Activated CD8-positive, alpha-beta memory T cell treated with anti-CD3 and anti-CD28 coated beads for 36 hours (primary cell): ENCODE results near the gene C17orf58. TPM values are rescaled to one million over a fixed set of nuclear protein-coding genes. Genes with fewer than 3 reads are reported as not detected.
"Not testable (repeated sequence)": the region's sequence is repeated elsewhere in the genome, so short reads cannot be mapped to it uniquely, and the experiment has no call there.

Source experiments
- CTCF ChIA-PET: fragments of 350-600 bp; sonication (Branson Sonifier 250); formaldehyde crosslinking; loops from one replicate; lab custom pipeline; 2021; ENCODE audit warnings: antibody characterized with exemption; lab: Charles Lee
- POLR2A ChIA-PET: fragments of 350-600 bp; sonication (Branson Sonifier 250); formaldehyde crosslinking; loops from one replicate; lab custom pipeline; 2021; ENCODE audit warnings: antibody characterized with exemption; lab: Charles Lee
- total RNA-seq, 2 experiments: library from RNA; stranded (reverse); gene quantifications; one replicate each; pipeline ENCODE4 v1.2.3, GENCODE V29; 2021

Gene C17orf58
- total RNA-seq, 2 experiments from 2014 or later, result 35.7 to 37.7 TPM

DNA sequence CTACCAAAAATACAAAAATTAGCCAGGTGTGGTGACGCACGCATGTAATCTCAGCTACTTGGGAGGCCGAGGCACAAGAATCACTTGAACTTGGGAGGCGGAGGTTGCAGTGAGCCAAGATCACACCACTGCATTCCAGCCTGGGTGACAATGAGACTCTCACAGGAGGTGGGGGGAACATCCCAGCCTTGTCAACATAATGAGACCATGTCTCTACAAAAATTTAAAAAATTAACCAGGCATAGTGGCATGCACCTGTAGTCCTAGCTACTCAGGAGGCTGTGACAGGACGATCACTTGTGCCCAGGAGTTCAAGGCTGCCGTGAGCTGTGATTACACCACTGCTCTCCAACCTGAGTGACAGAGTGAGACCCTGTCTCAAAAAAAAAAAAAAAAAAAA lies 20.0 kb downstream of the C17orf58 start:
- ChIA-PET POLR2A (interaction anchor here (0.6 kb wide), 1 partner anchor 29 kb away, joined by 4 read pairs; no protein-coding TSS in a partner anchor), CTCF (interaction anchor here (0.6 kb wide), 1 partner anchor 498 kb away, joined by 3 read pairs; no protein-coding TSS in a partner anchor)

DNA sequence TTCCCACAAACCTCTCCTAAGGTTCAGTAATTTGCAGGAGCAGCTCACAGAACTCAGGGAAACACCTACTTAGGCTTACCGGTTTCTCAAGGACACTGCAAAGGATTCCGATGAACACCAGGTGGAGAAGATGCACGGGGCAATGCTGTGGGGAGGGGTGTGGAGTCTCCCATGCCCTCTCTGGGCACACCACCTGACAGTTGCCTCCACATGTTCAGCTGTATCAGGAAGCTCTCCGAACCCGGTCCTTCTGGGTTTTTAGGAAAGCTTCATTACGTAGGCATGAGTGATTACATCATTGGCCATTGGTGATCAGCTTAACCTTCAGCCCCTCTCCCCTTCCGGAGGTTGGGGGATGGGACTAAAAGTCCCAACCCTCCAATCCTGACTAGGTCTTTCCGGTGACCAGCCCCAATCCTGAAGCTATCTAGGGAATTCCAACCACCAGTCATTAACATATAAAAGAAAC lies 21.6 kb downstream of the C17orf58 start:
- ChIA-PET CTCF (interaction anchor here (0.8 kb wide), 1 partner anchor 16 kb away, joined by 3 read pairs; no protein-coding TSS in a partner anchor), POLR2A (no interaction called here)

DNA sequence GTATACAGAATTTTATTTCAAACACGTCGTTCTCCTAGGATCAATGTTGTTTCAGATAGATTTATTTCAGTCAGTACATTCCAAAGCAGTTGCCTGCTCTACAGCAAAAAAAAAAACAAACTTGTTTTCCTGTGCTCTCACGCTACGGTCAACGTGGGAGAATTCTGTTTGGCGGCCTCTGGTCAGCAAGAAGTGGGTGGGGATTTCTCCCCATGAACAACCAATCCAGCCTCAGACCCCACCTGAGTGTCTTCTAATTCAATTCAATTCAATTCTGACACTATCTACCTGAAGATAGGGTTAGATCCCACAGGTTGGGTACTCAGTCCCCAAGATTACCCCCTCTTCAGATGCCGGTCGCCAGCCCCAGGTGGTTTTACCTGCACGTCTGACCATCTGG lies 22.1 kb downstream of the C17orf58 start:
- POLR2A ChIA-PET, result no interaction called here

DNA sequence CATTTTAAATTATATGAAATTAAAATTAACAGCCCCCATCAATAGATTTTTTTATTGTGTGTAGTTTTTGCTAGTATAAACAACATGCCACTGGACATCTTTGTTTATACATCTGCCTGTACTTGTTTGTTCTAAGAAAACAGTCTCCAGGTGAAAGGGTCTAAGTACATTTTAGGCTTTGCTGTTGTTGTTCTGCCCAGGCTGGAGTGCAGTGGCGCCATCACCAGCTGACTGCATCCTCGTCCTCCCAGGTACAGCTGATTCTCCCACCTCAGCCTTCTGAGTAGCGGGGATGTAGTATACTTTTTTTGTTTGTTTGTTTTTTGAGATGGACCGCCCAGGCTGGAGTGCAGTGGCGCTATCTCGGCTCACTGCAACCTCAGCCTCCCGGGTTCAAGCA lies 25.5 kb downstream of the C17orf58 start:
- ChIA-PET POLR2A (no interaction called here), CTCF (no interaction called here)

More for the DNA sequence above, 22.1 kb downstream of the C17orf58 start:
- CTCF ChIA-PET, result interaction anchor here (0.8 kb wide), 1 partner anchor 16 kb away, joined by 3 read pairs; no protein-coding TSS in a partner anchor

DNA sequence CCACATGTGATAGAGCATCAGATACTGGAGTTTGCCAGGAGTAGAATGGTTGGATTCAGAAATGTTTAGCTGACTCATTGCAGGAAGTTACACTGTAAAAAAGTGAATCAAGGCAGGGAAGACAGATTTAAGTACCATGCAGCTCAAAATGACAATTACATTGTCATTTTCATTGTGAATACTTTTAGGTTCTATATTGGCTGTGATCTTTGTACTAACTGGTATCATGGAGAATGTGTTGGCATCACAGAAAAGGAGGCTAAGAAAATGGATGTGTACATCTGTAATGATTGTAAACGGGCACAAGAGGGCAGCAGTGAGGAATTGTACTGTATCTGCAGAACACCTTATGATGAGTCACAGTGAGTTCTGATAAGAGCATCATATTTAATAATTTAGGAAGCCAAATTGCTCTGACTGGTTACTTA lies 33.1 kb downstream of the C17orf58 start:
- CTCF ChIA-PET, result interaction anchor here (1.2 to 1.6 kb wide), 2 partner anchors 47 to 57 kb away, joined by 5 to 6 read pairs; no protein-coding TSS in a partner anchor
- POLR2A ChIA-PET, result not testable (repeated sequence)

DNA sequence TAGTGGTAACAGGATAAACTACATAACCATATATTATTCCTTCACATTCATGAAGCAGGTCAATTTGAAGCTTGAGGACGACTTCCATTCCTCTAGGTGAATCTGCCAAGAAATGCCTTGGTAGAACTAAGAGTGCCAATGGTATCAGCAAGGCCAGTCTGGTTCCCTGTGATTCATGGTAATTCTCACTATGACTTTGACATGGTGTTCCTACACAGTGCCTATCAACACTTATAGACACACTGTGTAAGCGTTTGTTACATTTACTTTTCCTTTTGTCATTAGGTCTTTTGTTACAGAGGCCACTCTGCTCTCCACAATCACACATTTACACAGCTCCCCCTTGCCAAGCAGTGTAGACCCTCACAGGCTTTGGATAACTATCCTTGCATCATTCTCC lies 34.1 kb downstream of the C17orf58 start:
- POLR2A ChIA-PET, result not testable (repeated sequence)
- CTCF ChIA-PET, result interaction anchor here (0.8 kb wide), 1 partner anchor 145 kb away, joined by 3 read pairs; no protein-coding TSS in a partner anchor

DNA sequence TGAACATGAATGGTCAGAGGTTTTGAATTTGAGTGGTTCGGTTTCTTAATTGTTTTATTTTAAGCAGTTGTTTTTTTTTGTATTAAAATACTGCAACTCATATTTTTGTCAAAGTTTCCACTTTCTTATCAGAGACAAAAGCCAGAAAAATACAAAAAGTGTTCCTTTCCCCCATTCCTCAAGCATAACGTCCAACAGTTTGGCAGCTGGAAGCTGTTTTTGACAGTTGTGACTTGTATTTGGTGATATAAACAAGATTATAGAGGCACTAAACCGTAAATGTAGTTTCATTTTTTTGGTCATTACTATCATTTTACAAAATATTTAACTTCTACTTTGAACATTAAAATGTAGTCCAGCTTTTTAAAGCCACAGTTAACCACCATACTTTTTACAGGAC lies 36.0 kb downstream of the C17orf58 start:
- POLR2A ChIA-PET, CTCF ChIA-PET: not testable (repeated sequence)

DNA sequence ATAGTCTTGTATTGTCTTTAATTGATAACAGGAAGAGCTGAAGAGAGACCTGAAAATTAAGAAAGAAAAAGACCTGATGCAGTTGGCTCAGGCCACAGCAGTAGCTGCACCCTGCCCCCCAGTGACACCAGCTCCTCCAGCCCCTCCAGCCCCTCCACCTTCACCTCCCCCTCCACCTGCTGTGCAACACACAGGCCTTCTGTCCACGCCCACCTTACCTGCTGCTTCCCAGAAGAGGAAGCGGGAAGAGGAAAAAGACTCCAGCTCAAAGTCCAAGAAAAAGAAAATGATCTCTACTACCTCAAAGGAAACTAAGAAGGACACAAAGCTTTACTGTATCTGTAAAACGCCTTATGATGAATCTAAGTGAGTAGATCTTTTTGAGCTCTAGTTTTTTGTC lies 36.8 kb downstream of the C17orf58 start:
- POLR2A ChIA-PET, result no interaction called here
- CTCF ChIA-PET, result interaction anchor here (0.9 to 1.0 kb wide), 2 partner anchors 51 to 160 kb away, joined by 3 to 4 read pairs; no protein-coding TSS in a partner anchor

DNA sequence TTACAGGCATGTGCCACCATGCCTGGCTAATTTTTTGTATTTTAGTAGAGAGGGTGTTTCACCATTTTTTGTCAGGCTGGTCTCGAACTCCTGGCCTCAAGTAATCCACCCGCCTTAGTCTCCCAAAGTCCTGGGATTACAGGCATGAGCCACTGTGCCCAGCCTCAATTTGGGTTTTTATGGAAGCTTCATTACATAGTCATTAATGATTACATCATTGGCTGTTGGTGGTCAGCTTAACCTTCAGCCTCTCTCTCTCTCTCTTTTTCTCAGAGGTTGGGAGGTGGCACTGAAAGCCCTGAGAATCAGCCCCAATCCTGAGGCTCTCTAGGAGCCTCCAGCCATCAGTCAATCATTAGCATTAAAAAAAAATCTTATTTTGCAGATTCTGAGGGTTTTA lies 45.3 kb downstream of the C17orf58 start:
- CTCF ChIA-PET, result no interaction called here
- POLR2A ChIA-PET, result no interaction called here

DNA sequence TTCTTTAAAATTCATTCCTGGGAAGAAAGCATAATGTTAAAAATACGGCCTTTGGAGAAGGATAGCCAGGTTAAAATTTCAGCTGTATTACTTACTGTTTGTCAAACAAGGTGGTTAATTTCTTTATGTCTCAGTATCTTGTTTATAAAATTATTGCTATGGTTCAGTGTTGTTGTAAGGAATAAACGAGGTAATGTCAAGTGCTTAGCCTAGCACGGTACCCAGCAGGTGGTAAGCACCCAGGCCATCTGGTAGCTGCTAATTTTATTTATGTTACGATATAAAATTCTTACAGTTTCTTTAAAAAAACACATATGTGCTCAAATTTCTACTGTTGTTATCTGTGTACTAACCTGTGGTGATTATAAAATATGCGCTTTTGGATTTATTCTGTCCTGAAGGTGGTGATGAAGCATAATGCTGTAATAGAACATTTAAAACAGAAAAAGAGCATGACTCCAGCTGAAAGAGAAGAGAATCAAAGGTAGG lies 48.9 kb downstream of the C17orf58 start:
- ChIA-PET POLR2A (no interaction called here), CTCF (no interaction called here)

DNA sequence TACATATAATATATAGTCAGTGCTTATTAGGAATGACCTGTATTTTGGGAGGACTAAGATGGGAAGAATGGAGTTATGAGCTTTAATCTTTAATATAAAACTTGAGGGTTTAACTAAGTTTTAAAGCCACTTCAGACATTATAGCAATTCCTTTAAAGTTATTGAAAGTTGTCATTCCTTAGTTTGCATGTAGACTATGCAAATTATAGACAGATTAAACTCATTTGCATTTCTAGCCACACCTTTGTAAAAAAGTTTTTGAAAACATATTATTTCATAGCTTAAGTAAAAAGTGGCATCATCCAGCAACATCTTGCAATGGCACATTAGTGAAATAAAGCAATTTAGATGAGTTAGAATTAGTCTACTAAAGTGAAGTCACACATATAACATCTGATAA lies 49.8 kb downstream of the C17orf58 start:
- POLR2A ChIA-PET, result no interaction called here
- CTCF ChIA-PET, result no interaction called here

DNA sequence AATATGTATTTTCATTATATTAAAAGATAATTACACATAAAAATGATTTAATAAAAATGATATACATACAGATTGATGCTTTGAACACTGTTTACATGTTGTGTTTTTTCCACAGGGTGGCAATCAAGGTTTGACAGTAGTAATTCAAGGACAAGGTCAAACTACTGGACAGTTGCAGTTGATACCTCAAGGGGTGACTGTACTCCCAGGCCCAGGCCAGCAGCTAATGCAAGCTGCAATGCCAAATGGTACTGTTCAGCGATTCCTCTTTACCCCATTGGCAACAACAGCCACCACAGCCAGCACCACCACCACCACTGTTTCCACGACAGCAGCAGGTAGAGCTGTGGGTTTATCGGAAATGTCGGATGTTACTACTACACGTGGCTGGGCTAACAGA lies 52.2 kb downstream of the C17orf58 start:
- ChIA-PET POLR2A (no interaction called here), CTCF (interaction anchor here (0.6 kb wide), 1 partner anchor 135 kb away, joined by 3 read pairs; no protein-coding TSS in a partner anchor)

DNA sequence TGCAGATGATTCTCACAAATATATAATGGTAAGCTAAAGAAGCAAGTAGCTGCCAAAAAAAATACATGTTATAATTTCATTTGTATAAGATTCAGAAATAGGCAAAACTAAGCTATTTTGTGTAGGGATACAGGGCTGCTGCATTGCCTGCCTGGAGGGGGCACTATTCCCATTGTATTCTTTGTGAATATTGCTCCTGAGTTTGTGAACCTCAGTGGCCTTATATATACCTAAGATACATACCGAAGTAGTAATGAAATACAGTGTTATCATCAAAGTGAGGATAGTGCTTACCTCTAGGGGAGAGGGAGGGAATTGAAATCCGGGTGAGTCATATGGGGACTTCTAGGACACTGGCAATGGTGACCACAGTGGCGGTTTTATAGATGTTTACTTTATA lies 53.5 kb downstream of the C17orf58 start:
- POLR2A ChIA-PET, result no interaction called here
- CTCF ChIA-PET, result interaction anchor here (0.6 to 1.0 kb wide), 3 partner anchors 65 to 583 kb away, joined by 3 to 4 read pairs (median 3); no protein-coding TSS in a partner anchor

Other genes with a start within 250 kb of the C17orf58 start
- 10 to 100 TPM; 74.2 to 78.7 TPM for gene BPTF, start 171.0 kb downstream of the C17orf58 start, total RNA-seq
- 100 to 1,000 TPM; 233 to 237 TPM for gene KPNA2, start 39.3 kb upstream of the C17orf58 start, total RNA-seq